ENCODE data around the gene LMLN.

DNA sequence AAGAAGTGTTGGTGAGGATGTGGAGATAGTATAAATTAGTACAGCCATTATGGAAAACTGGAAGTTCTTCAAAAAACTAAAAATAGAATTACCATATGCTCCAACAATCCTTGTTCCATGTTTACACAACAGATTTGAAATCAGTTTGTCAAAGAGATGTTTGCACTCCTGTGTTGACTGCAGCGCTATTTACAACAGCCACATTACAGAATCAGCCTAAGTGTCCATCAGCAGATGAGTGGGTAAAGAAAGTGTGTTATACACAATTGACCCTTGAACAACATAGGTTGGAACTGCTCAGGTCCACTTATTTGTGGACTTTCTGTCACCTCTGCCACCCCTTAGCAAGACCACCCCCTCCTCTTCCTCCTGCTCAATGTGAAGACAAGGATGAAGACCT, 34.7 kb downstream of the LMLN start:
- TF ChIP-seq, protein P1, sequence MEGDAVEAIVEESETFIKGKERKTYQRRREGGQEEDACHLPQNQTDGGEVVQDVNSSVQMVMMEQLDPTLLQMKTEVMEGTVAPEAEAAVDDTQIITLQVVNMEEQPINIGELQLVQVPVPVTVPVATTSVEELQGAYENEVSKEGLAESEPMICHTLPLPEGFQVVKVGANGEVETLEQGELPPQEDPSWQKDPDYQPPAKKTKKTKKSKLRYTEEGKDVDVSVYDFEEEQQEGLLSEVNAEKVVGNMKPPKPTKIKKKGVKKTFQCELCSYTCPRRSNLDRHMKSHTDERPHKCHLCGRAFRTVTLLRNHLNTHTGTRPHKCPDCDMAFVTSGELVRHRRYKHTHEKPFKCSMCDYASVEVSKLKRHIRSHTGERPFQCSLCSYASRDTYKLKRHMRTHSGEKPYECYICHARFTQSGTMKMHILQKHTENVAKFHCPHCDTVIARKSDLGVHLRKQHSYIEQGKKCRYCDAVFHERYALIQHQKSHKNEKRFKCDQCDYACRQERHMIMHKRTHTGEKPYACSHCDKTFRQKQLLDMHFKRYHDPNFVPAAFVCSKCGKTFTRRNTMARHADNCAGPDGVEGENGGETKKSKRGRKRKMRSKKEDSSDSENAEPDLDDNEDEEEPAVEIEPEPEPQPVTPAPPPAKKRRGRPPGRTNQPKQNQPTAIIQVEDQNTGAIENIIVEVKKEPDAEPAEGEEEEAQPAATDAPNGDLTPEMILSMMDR (conservative IDR thresholded peaks at IDR 0.05; ENCODE audit: low read length): no peak
- no peak for TF ChIP-seq EZH2phosphoT487 (IDR thresholded peaks at IDR 0.05; ENCODE audit: borderline replicate concordance, low read depth, low read length)

All from OCI-LY7 (cell line).